Measurements from ENCODE around the gene CSGALNACT2. TPM values are rescaled to one million over a fixed set of nuclear protein-coding genes. Genes with fewer than 3 reads are reported as not detected.

The CSGALNACT2 gene
- total and polyA plus RNA-seq, 10 of the 15 experiments (the other 5 are each of a cell fraction or from before 2014, with no cell fraction given) = 2.5 to 12.6 (median 8.7) TPM

DNA sequence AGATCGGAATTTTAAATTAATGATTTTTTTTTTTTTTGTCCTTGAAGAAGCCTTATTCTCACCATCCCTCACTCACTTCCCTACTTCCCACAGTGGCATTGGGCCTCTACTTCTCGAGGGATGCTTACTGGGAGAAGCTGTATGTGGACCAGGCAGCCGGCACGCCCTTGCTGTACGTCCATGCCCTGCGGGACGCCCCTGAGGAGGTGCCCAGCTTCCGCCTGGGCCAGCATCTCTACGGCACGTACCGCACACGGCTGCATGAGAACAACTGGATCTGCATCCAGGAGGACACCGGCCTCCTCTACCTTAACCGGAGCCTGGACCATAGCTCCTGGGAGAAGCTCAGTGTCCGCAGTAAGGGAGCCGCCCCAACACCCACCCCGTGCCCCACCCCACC, 37.9 kb upstream of the CSGALNACT2 start:
- H2AFZ ChIP-seq (ENCODE audit: control insufficient read depth, low read depth, low read length) = no peak overlapping the region
- peaks cover 4% of the 10 kb centered on the region for H3K4me1 ChIP-seq (ENCODE audit: control insufficient read depth, insufficient read depth, low read length)
- no peak for ATAC-seq
- H3K9ac ChIP-seq (ENCODE audit: control insufficient read depth, insufficient read depth, low read length) = no peak overlapping the region
- no peak overlapping the region for H3K4me2 ChIP-seq (ENCODE audit: control insufficient read depth, insufficient read depth)
- no peaks in the 10 kb centered on the region for H4K20me1 ChIP-seq (ENCODE audit: control insufficient read depth, insufficient read depth)
- ChIA-PET CTCF (no interaction called here), SMC1A (ENCODE audit: uncharacterized antibody, unreplicated experiment) (no interaction called here), RAD21 (ENCODE audit: unreplicated experiment) (no interaction called here), POLR2A (no interaction called here)
- H3K27me3 ChIP-seq (replicated peaks in 1 of 2; ENCODE audit: control insufficient read depth in 2 of 2, insufficient read depth in 2 of 2, low read length in 1 of 2) = peaks cover 4 to 5% of the 10 kb centered on the region in 2 experiments; a peak in 3 of 4 replicates
- no peaks in the 10 kb centered on the region for H3K79me2 ChIP-seq (ENCODE audit: control insufficient read depth, insufficient read depth, low read length)
- H3K27ac ChIP-seq (ENCODE audit: control insufficient read depth, insufficient read depth) = no peak overlapping the region
- BruUV-seq (replicated peaks) = no TSS peak
- H3K36me3 ChIP-seq (ENCODE audit: control insufficient read depth in 2 of 2, insufficient read depth in 2 of 2, low read length in 1 of 2) = no peaks in the 10 kb centered on the region
- FAIRE-seq = no peak
- in situ Hi-C loops (cut with MboI) = loop anchor here (25.0 kb wide), 2 partner anchors 88 to 913 kb away; no protein-coding TSS in a partner anchor
- no peak overlapping the region for H3K4me3 ChIP-seq
- no peak for DNase-seq (ENCODE audit: low read depth, low spot score)
- intact Hi-C loops (cut with micrococcal nuclease; ENCODE audit: unreplicated experiment) = loop anchor here (10.0 kb wide), 1 partner anchor 306 kb away; no protein-coding TSS in a partner anchor
- H3K9me3 ChIP-seq (replicated peaks; ENCODE audit: control insufficient read depth, insufficient read depth, low read length) = no peaks in the 10 kb centered on the region
- 48% methylated on average over 14 of the region's 17 CpGs for WGBS (ENCODE audit: insufficient coverage, insufficient replicate concordance, low lambda C conversion rate, missing lambda C conversion rate)
- TF ChIP-seq EZH2 (IDR thresholded peaks at IDR 0.05; ENCODE audit: borderline replicate concordance, control insufficient read depth, low read depth, low read length) = no peak
- TF ChIP-seq, protein P1, sequence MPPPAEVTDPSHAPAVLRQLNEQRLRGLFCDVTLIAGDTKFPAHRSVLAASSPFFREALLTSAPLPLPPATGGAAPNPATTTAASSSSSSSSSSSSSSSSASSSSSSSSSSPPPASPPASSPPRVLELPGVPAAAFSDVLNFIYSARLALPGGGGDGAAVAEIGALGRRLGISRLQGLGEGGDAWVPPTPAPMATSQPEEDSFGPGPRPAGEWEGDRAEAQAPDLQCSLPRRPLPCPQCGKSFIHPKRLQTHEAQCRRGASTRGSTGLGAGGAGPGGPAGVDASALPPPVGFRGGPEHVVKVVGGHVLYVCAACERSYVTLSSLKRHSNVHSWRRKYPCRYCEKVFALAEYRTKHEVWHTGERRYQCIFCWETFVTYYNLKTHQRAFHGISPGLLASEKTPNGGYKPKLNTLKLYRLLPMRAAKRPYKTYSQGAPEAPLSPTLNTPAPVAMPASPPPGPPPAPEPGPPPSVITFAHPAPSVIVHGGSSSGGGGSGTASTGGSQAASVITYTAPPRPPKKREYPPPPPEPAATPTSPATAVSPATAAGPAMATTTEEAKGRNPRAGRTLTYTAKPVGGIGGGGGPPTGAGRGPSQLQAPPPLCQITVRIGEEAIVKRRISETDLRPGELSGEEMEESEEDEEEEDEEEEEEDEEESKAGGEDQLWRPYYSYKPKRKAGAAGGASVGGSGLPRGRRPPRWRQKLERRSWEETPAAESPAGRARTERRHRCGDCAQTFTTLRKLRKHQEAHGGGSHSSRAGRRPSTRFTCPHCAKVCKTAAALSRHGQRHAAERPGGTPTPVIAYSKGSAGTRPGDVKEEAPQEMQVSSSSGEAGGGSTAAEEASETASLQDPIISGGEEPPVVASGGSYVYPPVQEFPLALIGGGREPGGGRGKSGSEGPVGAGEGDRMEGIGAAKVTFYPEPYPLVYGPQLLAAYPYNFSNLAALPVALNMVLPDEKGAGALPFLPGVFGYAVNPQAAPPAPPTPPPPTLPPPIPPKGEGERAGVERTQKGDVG (CRISPR knock-in tag; IDR thresholded peaks at IDR 0.05) = no peak
- TF ChIP-seq, protein P2, sequence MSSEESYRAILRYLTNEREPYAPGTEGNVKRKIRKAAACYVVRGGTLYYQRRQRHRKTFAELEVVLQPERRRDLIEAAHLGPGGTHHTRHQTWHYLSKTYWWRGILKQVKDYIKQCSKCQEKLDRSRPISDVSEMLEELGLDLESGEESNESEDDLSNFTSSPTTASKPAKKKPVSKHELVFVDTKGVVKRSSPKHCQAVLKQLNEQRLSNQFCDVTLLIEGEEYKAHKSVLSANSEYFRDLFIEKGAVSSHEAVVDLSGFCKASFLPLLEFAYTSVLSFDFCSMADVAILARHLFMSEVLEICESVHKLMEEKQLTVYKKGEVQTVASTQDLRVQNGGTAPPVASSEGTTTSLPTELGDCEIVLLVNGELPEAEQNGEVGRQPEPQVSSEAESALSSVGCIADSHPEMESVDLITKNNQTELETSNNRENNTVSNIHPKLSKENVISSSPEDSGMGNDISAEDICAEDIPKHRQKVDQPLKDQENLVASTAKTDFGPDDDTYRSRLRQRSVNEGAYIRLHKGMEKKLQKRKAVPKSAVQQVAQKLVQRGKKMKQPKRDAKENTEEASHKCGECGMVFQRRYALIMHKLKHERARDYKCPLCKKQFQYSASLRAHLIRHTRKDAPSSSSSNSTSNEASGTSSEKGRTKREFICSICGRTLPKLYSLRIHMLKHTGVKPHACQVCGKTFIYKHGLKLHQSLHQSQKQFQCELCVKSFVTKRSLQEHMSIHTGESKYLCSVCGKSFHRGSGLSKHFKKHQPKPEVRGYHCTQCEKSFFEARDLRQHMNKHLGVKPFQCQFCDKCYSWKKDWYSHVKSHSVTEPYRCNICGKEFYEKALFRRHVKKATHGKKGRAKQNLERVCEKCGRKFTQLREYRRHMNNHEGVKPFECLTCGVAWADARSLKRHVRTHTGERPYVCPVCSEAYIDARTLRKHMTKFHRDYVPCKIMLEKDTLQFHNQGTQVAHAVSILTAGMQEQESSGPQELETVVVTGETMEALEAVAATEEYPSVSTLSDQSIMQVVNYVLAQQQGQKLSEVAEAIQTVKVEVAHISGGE (CRISPR knock-in tag; IDR thresholded peaks at IDR 0.05) = no peak
- TF ChIP-seq FOXM1 (IDR thresholded peaks at IDR 0.05; ENCODE audit: low read depth, low read length) = no peak
- TF ChIP-seq TBL1XR1 (IDR thresholded peaks at IDR 0.05; ENCODE audit: low read depth, low read length) = no peak
- no peak for TF ChIP-seq IRF4 (IDR thresholded peaks at IDR 0.05; ENCODE audit: low read depth, low read length)
- TF ChIP-seq NKRF (conservative IDR thresholded peaks at IDR 0.05) = no peak
- TF ChIP-seq POU2F2 (IDR thresholded peaks at IDR 0.05; ENCODE audit: borderline replicate concordance, low read depth, low read length) = no peak
- no peak for TF ChIP-seq MEF2B (IDR thresholded peaks at IDR 0.05; ENCODE audit: partially characterized antibody, poor library complexity, severe bottlenecking)
- no peak for TF ChIP-seq TARDBP (IDR thresholded peaks at IDR 0.05; ENCODE audit: borderline replicate concordance)
- no peak for TF ChIP-seq RB1 (IDR thresholded peaks at IDR 0.05; ENCODE audit: borderline replicate concordance)
- TF ChIP-seq, protein P3, sequence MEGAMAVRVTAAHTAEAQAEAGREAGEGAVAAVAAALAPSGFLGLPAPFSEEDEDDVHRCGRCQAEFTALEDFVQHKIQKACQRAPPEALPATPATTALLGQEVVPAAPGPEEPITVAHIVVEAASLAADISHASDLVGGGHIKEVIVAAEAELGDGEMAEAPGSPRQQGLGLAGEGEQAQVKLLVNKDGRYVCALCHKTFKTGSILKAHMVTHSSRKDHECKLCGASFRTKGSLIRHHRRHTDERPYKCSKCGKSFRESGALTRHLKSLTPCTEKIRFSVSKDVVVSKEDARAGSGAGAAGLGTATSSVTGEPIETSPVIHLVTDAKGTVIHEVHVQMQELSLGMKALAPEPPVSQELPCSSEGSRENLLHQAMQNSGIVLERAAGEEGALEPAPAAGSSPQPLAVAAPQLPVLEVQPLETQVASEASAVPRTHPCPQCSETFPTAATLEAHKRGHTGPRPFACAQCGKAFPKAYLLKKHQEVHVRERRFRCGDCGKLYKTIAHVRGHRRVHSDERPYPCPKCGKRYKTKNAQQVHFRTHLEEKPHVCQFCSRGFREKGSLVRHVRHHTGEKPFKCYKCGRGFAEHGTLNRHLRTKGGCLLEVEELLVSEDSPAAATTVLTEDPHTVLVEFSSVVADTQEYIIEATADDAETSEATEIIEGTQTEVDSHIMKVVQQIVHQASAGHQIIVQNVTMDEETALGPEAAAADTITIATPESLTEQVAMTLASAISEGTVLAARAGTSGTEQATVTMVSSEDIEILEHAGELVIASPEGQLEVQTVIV (IDR thresholded peaks at IDR 0.05; ENCODE audit: borderline replicate concordance, partially characterized antibody) = no peak
- TF ChIP-seq MYB (IDR thresholded peaks at IDR 0.05; ENCODE audit: borderline replicate concordance, low read depth, low read length) = no peak
